ENCODE results near the gene ACSL1.

- TF ChIP-seq CTCF (conservative IDR thresholded peaks at IDR 0.05; ENCODE audit: low read depth, low read length) (no peak), EZH2 (IDR thresholded peaks at IDR 0.05; ENCODE audit: low read length, unreplicated experiment) (no peak)
Observed at GRCh38 chr4:184747034-184747830, 78.5 kb downstream of the ACSL1 start.
